GM19438 (cell line): ENCODE measurements around the gene PROK1.

Experiments
- ATAC-seq: cut with Tn5 transposase; IDR thresholded peaks from one replicate; pipeline ENCODE4 v1.9.1; 2021; ENCODE audit warnings: low read depth; ENCODE audit not compliant: unreplicated experiment

PROK1 gene

GRCh38 chr1:110464340-110464739, 13.4 kb downstream of the PROK1 start:
- ATAC-seq = no peak

- ATAC-seq = no peak
These were observed 14.3 kb downstream of the PROK1 start for GRCh38 chr1:110465038-110465813.

- no peak for ATAC-seq
These were observed 14.9 kb downstream of the PROK1 start for GRCh38 chr1:110465814-110466380.

GRCh38 chr1:110466646-110467280, 15.8 kb downstream of the PROK1 start:
- no peak for ATAC-seq

- no peak for ATAC-seq
These were observed 20.2 kb downstream of the PROK1 start for GRCh38 chr1:110471131-110471530.

GRCh38 chr1:110472546-110472945, 21.6 kb downstream of the PROK1 start:
- no peak for ATAC-seq

GRCh38 chr1:110474444-110474843, 23.5 kb downstream of the PROK1 start:
- ATAC-seq = no peak

GRCh38 chr1:110475362-110476027, 24.5 kb downstream of the PROK1 start:
- no peak for ATAC-seq

GRCh38 chr1:110476028-110476765, 25.2 kb downstream of the PROK1 start:
- no peak for ATAC-seq

- ATAC-seq = no peak
These were observed 26.1 kb downstream of the PROK1 start for GRCh38 chr1:110477041-110477440.

- ATAC-seq = no peak
These were observed 26.6 kb downstream of the PROK1 start for GRCh38 chr1:110477445-110477957.

- no peak for ATAC-seq
These were observed 27.2 kb downstream of the PROK1 start for GRCh38 chr1:110477967-110478640.

GRCh38 chr1:110478886-110479285, 27.9 kb downstream of the PROK1 start:
- no peak for ATAC-seq

- no peak for ATAC-seq
These were observed 29.6 kb downstream of the PROK1 start for GRCh38 chr1:110480356-110481096.

GRCh38 chr1:110481968-110482623, 31.1 kb downstream of the PROK1 start:
- ATAC-seq = no peak

GRCh38 chr1:110482662-110483307, 31.8 kb downstream of the PROK1 start:
- no peak for ATAC-seq

GRCh38 chr1:110483308-110483685, 32.3 kb downstream of the PROK1 start:
- ATAC-seq = no peak

- no peak for ATAC-seq
These were observed 33.9 kb downstream of the PROK1 start for GRCh38 chr1:110484801-110485200.
